Measurements from ENCODE around the gene PSME2.

GRCh38 chr14:24141097-24141880 is 5.1 kb downstream of the PSME2 start, which contains the start of gene EMC9:
- TF ChIP-seq POLR2A (IDR thresholded peaks at IDR 0.05) (peak; percentile 83 to 88), POLR2AphosphoS5 (IDR thresholded peaks at IDR 0.05) (peak; percentile 83 to 96 (median 93)), EP300 (IDR thresholded peaks at IDR 0.05) (no peak)
- TF ChIP-seq, protein P1, sequence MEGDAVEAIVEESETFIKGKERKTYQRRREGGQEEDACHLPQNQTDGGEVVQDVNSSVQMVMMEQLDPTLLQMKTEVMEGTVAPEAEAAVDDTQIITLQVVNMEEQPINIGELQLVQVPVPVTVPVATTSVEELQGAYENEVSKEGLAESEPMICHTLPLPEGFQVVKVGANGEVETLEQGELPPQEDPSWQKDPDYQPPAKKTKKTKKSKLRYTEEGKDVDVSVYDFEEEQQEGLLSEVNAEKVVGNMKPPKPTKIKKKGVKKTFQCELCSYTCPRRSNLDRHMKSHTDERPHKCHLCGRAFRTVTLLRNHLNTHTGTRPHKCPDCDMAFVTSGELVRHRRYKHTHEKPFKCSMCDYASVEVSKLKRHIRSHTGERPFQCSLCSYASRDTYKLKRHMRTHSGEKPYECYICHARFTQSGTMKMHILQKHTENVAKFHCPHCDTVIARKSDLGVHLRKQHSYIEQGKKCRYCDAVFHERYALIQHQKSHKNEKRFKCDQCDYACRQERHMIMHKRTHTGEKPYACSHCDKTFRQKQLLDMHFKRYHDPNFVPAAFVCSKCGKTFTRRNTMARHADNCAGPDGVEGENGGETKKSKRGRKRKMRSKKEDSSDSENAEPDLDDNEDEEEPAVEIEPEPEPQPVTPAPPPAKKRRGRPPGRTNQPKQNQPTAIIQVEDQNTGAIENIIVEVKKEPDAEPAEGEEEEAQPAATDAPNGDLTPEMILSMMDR (IDR thresholded peaks at IDR 0.05), result peak; percentile 36 to 75 (median 64)
